Hepatocyte (in vitro differentiated cells): Measurements from ENCODE around the gene GOLGA6L10.
"Not testable (repeated sequence)": the region's sequence is repeated elsewhere in the genome, so short reads cannot be mapped to it uniquely, and the experiment has no call there.

ENCODE experiments used
- EZH2 ChIP-seq: fragments of 200-600 bp; sonication (generic); IDR thresholded peaks from 2 replicates; pipeline ENCODE4 v1.6.1; 2016; ENCODE audit warnings: antibody characterized with exemption, mild to moderate bottlenecking, borderline replicate concordance
- TF ChIP-seq, protein P1 (sequence below): fragments of 200-600 bp; sonication (generic); IDR thresholded peaks from 2 replicates; pipeline ENCODE4 v1.5.1; 2016; ENCODE audit warnings: antibody characterized with exemption, mild to moderate bottlenecking; ENCODE audit not compliant: poor library complexity

DNA sequence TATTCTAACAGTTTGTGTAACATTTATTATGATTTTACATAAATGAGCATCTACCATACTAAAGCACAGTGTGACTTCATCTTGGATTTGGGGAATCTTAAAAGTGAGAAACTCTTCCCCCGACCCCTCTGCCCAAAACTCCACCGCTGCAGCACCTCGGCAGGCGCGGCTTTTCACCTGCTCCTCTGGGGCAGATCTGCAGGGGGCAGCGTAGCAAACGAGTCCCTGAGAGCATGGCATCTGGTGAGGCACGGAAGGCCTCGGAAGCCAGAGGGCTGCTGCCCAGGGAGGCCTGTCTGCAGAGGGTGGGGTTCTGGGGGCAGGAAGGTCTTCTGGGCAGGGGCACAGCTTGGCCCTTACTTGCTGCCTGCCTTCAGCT is 14.7 kb downstream of the GOLGA6L10 start:
- TF ChIP-seq, protein P1, sequence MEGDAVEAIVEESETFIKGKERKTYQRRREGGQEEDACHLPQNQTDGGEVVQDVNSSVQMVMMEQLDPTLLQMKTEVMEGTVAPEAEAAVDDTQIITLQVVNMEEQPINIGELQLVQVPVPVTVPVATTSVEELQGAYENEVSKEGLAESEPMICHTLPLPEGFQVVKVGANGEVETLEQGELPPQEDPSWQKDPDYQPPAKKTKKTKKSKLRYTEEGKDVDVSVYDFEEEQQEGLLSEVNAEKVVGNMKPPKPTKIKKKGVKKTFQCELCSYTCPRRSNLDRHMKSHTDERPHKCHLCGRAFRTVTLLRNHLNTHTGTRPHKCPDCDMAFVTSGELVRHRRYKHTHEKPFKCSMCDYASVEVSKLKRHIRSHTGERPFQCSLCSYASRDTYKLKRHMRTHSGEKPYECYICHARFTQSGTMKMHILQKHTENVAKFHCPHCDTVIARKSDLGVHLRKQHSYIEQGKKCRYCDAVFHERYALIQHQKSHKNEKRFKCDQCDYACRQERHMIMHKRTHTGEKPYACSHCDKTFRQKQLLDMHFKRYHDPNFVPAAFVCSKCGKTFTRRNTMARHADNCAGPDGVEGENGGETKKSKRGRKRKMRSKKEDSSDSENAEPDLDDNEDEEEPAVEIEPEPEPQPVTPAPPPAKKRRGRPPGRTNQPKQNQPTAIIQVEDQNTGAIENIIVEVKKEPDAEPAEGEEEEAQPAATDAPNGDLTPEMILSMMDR = not testable (repeated sequence)
- TF ChIP-seq EZH2 = not testable (repeated sequence)
